ENCODE measurements around the gene LRCH1.

DNA sequence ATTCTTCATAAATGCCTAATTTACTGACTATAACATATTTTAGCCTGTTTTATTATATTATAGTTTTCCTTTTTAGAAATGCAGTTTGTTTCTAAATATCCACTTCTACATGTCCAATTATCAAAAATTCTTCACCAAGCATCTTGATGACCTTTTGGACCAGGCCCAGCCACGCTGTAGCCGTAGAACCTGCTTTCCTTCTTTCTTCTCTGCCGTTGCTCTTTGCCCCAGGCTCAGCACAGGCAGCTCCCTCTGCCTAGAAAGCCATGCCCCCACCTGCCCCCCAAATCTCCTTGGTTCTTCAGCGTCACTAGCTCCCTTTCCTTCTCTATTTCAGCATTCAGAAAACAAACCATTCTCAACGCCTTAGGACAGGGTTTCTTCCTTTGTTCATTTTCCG lies 178.6 kb downstream of the LRCH1 start:
- TF ChIP-seq, protein P1, sequence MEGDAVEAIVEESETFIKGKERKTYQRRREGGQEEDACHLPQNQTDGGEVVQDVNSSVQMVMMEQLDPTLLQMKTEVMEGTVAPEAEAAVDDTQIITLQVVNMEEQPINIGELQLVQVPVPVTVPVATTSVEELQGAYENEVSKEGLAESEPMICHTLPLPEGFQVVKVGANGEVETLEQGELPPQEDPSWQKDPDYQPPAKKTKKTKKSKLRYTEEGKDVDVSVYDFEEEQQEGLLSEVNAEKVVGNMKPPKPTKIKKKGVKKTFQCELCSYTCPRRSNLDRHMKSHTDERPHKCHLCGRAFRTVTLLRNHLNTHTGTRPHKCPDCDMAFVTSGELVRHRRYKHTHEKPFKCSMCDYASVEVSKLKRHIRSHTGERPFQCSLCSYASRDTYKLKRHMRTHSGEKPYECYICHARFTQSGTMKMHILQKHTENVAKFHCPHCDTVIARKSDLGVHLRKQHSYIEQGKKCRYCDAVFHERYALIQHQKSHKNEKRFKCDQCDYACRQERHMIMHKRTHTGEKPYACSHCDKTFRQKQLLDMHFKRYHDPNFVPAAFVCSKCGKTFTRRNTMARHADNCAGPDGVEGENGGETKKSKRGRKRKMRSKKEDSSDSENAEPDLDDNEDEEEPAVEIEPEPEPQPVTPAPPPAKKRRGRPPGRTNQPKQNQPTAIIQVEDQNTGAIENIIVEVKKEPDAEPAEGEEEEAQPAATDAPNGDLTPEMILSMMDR (conservative IDR thresholded peaks at IDR 0.05; ENCODE audit: low read length) = no peak
- no peak for TF ChIP-seq EZH2phosphoT487 (IDR thresholded peaks at IDR 0.05; ENCODE audit: borderline replicate concordance, low read depth, low read length)
